Epithelial cell of proximal tubule (primary cell): ENCODE measurements around the gene LRRC34. TPM values are rescaled to one million over a fixed set of nuclear protein-coding genes. Genes with fewer than 3 reads are reported as not detected.

Experiments used
- DNase-seq: peaks from one replicate; pipeline ENCODE4 v3.0.0-alpha.2; 2011; ENCODE audit warnings: low read depth
- H3K4me3 ChIP-seq: 2 replicates; pipeline ENCODE4 v1.5.1; 2011; ENCODE audit warnings: low read depth, mild to moderate bottlenecking, low read length
- total RNA-seq: library from RNA; depleted of rRNA; stranded (reverse); fragments of >200 nt; gene quantifications from 2 replicates; pipeline ENCODE4 v1.2.3, GENCODE V29; 2015
- TF ChIP-seq, protein P1 (sequence below): conservative IDR thresholded peaks from 2 replicates; pipeline ENCODE4 v1.5.1; 2012; ENCODE audit warnings: low read depth, mild to moderate bottlenecking, low read length

Gene LRRC34
- total RNA-seq, 1 donor from 2014 or later: 17.1 TPM

- DNase-seq: no peak
- H3K4me3 ChIP-seq: no peak overlapping the region
- TF ChIP-seq, protein P1, sequence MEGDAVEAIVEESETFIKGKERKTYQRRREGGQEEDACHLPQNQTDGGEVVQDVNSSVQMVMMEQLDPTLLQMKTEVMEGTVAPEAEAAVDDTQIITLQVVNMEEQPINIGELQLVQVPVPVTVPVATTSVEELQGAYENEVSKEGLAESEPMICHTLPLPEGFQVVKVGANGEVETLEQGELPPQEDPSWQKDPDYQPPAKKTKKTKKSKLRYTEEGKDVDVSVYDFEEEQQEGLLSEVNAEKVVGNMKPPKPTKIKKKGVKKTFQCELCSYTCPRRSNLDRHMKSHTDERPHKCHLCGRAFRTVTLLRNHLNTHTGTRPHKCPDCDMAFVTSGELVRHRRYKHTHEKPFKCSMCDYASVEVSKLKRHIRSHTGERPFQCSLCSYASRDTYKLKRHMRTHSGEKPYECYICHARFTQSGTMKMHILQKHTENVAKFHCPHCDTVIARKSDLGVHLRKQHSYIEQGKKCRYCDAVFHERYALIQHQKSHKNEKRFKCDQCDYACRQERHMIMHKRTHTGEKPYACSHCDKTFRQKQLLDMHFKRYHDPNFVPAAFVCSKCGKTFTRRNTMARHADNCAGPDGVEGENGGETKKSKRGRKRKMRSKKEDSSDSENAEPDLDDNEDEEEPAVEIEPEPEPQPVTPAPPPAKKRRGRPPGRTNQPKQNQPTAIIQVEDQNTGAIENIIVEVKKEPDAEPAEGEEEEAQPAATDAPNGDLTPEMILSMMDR: no peak
These were observed 5.6 kb upstream of the LRRC34 start for GRCh38 chr3:169818316-169818715.

- H3K4me3 ChIP-seq: no peak overlapping the region
- DNase-seq: no peak
- TF ChIP-seq, protein P1: no peak
These were observed 3.0 kb upstream of the LRRC34 start for GRCh38 chr3:169815590-169816150.

- DNase-seq: no peak
- H3K4me3 ChIP-seq: peak overlapping the region; percentile 66
- TF ChIP-seq, protein P1: peak; percentile 51
These were observed 1.2 kb upstream of the LRRC34 start for GRCh38 chr3:169813757-169814517.

GRCh38 chr3:169813278-169813677 lies 574 bp upstream of the LRRC34 start:
- DNase-seq: no peak
- H3K4me3 ChIP-seq: peak overlapping the region; percentile 66
- TF ChIP-seq, protein P1: no peak

DNA sequence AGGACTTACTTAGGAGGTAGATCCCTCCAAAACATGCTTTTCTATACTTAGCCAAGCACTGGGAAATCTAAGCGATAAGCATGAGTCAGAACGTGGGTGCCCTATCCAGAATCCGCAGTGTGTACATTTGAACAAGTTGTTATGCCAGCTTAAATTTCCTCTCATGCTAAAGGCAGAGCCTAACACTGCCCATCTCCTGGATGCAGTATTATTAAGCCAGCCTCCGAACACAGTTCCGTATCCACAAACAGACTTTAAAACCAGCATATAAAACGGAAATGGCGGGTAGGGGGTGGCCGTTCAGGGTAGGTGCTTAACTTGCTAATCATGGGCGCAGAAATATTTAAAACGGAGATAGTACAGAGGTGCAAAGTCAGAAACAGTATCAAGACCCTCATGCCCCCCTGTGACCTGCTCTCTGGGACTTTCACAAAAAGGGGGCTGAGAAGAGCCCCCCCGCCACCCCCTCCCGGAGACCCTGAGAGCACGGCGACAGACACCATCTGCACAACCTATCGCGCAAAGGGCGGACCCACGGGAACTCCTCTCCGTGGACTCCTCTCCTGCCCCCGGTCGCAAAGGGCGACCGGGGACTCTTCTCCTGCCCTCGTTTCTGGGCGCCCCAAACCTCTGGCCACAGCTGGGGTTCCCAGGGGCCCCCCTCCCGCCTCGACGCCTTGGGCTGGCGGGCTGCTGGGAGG lies 923 bp downstream of the LRRC34 start:
- TF ChIP-seq, protein P1: no peak
- DNase-seq: no peak
- H3K4me3 ChIP-seq: peak overlapping the region; percentile 66

DNA sequence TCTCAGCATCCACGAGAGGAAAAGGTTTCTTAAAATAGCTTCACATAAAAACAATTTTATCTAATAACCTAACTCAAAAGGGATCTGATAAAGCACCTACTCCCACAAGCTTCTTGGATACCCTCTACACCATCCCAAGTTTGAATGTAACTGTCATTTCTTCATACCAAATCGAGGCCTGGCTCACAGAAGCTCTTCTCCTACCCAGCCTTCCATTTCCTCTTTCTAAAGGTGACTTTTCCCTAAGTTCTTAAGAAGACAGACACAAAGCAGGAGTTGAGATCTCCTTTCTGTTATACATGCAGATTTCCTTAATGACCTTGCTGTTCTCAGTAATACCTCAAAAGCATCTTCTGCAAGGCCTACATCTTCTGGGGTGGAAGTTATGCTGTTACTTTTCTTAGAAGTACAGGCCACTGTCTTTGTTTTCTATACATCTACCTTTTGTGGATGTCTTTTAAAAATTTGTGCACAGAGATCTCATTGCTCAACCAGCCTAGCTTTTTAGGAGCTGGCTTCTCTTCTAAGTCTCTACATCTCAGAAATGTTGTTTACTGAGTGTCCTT lies 3.4 kb downstream of the LRRC34 start:
- no peak overlapping the region for H3K4me3 ChIP-seq
- no peak for DNase-seq
- TF ChIP-seq, protein P1: no peak
